Measurements from ENCODE around the gene ENPP5. TPM values are rescaled to one million over a fixed set of nuclear protein-coding genes. Genes with fewer than 3 reads are reported as not detected.
A peak's percentile ranks its signal among the peaks of the same experiment; 100 is the strongest.

ENPP5 gene
- total and polyA plus RNA-seq, 10 of the 15 experiments (the other 5 are each of a cell fraction or from before 2014, with no cell fraction given), result 0.05 to 0.07 TPM; not detected in 8

DNA sequence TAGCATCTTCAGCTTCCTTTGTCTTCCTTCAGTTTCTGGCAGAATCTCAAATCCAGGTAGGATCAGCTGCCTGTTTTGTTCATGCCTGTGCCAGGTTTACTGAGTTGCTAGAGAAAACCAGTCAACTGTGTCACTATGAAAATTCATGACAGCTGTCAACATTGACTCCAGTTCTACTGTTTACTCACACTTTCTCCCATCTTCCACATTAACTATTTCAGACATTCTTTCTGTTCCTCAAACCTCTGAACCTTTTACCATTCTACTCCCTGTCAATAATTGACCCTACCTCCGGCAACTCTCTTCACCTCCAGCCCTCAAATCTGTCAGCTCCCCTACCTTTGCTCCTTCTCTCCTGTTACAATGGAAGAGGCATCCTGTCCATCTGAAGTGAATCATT lies 32.5 kb downstream of the ENPP5 start:
- peak overlapping the region; percentile 62 for H3K4me2 ChIP-seq (ENCODE audit: control insufficient read depth, insufficient read depth)
- 76% methylated on average over 1 of the region's 1 CpG for WGBS (ENCODE audit: insufficient coverage, insufficient replicate concordance, low lambda C conversion rate, missing lambda C conversion rate)
- H3K27me3 ChIP-seq (replicated peaks in 1 of 2; ENCODE audit: control insufficient read depth in 2 of 2, insufficient read depth in 2 of 2, low read length in 1 of 2), result no peaks in the 10 kb centered on the region
- BruUV-seq (replicated peaks), result no TSS peak
- H3K4me1 ChIP-seq (ENCODE audit: control insufficient read depth, insufficient read depth, low read length), result peaks cover 14% of the 10 kb centered on the region
- peak; percentile 7 for FAIRE-seq
- CTCF ChIA-PET, result interaction anchor here (1.1 to 3.2 kb wide), 5 partner anchors 9 to 81 kb away, joined by 4 to 18 read pairs (median 5); partner anchors contain the start of gene ENPP4
- SMC1A ChIA-PET (ENCODE audit: uncharacterized antibody, unreplicated experiment), result interaction anchor here (1.0 to 4.5 kb wide), 12 partner anchors 9 to 82 kb away, joined by 3 to 30 read pairs (median 5); partner anchors contain the start of gene ENPP4
- H3K9me3 ChIP-seq (replicated peaks; ENCODE audit: control insufficient read depth, insufficient read depth, low read length), result no peaks in the 10 kb centered on the region
- intact Hi-C loops (cut with micrococcal nuclease; ENCODE audit: unreplicated experiment), result no loop called here
- no peak overlapping the region for H3K9ac ChIP-seq (ENCODE audit: control insufficient read depth, insufficient read depth, low read length)
- in situ Hi-C loops (cut with MboI), result no loop called here
- H3K79me2 ChIP-seq (ENCODE audit: control insufficient read depth, insufficient read depth, low read length), result peaks cover 7% of the 10 kb centered on the region
- H2AFZ ChIP-seq (ENCODE audit: control insufficient read depth, low read depth, low read length), result no peak overlapping the region
- peak; percentile 72 for ATAC-seq
- RAD21 ChIA-PET (ENCODE audit: unreplicated experiment), result interaction anchor here (1.0 to 4.1 kb wide), 5 partner anchors 9 to 82 kb away, joined by 3 to 16 read pairs (median 5); partner anchors contain the start of gene ENPP4
- peaks cover 0 to 6% of the 10 kb centered on the region in 2 experiments; a peak in 2 of 4 replicates for H3K36me3 ChIP-seq (ENCODE audit: control insufficient read depth in 2 of 2, insufficient read depth in 2 of 2, low read length in 1 of 2)
- no peak for DNase-seq (ENCODE audit: low read depth, low spot score)
- POLR2A ChIA-PET, result interaction anchor here (1.1 to 1.2 kb wide), 2 partner anchors 8 to 21 kb away, joined by 3 to 5 read pairs; partner anchors contain the start of gene ENPP4
- 0 out of 2 replicates have a peak overlapping the region, but pooled peaks have one; percentile 14 for H3K4me3 ChIP-seq
- no peaks in the 10 kb centered on the region for H4K20me1 ChIP-seq (ENCODE audit: control insufficient read depth, insufficient read depth)
- H3K27ac ChIP-seq (ENCODE audit: control insufficient read depth, insufficient read depth), result no peak overlapping the region
- TF ChIP-seq, protein P1, sequence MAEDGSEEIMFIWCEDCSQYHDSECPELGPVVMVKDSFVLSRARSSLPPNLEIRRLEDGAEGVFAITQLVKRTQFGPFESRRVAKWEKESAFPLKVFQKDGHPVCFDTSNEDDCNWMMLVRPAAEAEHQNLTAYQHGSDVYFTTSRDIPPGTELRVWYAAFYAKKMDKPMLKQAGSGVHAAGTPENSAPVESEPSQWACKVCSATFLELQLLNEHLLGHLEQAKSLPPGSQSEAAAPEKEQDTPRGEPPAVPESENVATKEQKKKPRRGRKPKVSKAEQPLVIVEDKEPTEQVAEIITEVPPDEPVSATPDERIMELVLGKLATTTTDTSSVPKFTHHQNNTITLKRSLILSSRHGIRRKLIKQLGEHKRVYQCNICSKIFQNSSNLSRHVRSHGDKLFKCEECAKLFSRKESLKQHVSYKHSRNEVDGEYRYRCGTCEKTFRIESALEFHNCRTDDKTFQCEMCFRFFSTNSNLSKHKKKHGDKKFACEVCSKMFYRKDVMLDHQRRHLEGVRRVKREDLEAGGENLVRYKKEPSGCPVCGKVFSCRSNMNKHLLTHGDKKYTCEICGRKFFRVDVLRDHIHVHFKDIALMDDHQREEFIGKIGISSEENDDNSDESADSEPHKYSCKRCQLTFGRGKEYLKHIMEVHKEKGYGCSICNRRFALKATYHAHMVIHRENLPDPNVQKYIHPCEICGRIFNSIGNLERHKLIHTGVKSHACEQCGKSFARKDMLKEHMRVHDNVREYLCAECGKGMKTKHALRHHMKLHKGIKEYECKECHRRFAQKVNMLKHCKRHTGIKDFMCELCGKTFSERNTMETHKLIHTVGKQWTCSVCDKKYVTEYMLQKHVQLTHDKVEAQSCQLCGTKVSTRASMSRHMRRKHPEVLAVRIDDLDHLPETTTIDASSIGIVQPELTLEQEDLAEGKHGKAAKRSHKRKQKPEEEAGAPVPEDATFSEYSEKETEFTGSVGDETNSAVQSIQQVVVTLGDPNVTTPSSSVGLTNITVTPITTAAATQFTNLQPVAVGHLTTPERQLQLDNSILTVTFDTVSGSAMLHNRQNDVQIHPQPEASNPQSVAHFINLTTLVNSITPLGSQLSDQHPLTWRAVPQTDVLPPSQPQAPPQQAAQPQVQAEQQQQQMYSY (CRISPR knock-in tag; IDR thresholded peaks at IDR 0.05), result no peak
- no peak for TF ChIP-seq POLR2AphosphoS5 (IDR thresholded peaks at IDR 0.05; ENCODE audit: low read length)
- TF ChIP-seq LARP7 (IDR thresholded peaks at IDR 0.05), result no peak
- no peak for TF ChIP-seq KDM1A (IDR thresholded peaks at IDR 0.05; ENCODE audit: borderline replicate concordance)
- no peak for TF ChIP-seq TAF1 (IDR thresholded peaks at IDR 0.05; ENCODE audit: borderline replicate concordance, low read depth, low read length)
- TF ChIP-seq CHD4 (IDR thresholded peaks at IDR 0.05), result no peak
- TF ChIP-seq RBBP5 (conservative IDR thresholded peaks at IDR 0.05), result no peak
- no peak for TF ChIP-seq NFYA (IDR thresholded peaks at IDR 0.05; ENCODE audit: borderline replicate concordance, low read depth, low read length)
- TF ChIP-seq, protein P2, sequence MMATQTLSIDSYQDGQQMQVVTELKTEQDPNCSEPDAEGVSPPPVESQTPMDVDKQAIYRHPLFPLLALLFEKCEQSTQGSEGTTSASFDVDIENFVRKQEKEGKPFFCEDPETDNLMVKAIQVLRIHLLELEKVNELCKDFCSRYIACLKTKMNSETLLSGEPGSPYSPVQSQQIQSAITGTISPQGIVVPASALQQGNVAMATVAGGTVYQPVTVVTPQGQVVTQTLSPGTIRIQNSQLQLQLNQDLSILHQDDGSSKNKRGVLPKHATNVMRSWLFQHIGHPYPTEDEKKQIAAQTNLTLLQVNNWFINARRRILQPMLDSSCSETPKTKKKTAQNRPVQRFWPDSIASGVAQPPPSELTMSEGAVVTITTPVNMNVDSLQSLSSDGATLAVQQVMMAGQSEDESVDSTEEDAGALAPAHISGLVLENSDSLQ (IDR thresholded peaks at IDR 0.05), result peak; percentile 65
- peak; percentile 20; the same call in 1 of the 2 replicates for TF ChIP-seq PAX5 (IDR thresholded peaks at IDR 0.05; ENCODE audit: borderline replicate concordance, low read depth, low read length)
- no peak for TF ChIP-seq SMC3 (IDR thresholded peaks at IDR 0.05; ENCODE audit: borderline replicate concordance, low read length)
- no peak for TF ChIP-seq CBFB (IDR thresholded peaks at IDR 0.05; ENCODE audit: low read depth)
- TF ChIP-seq SUPT20H (IDR thresholded peaks at IDR 0.05; ENCODE audit: borderline replicate concordance, control insufficient read depth, low read depth, low read length), result no peak
- TF ChIP-seq SPI1 (IDR thresholded peaks at IDR 0.05; ENCODE audit: borderline replicate concordance, insufficient read depth, low read depth, low read length), result no peak
- no peak for TF ChIP-seq SMAD1 (IDR thresholded peaks at IDR 0.05; ENCODE audit: low read depth, partially characterized antibody)
- no peak for TF ChIP-seq CTCF (IDR thresholded peaks at IDR 0.05 in 2 of 3, conservative IDR thresholded peaks at IDR 0.05 in 1 of 3; ENCODE audit: control insufficient read depth in 2 of 3, extremely low read depth in 1 of 3, insufficient read depth in 1 of 3, low read depth in 3 of 3, low read length in 3 of 3)
